CD4-positive, alpha-beta T cell treated with Interleukin-4 for 4 hours (primary cell): Measurements from ENCODE around the gene MED23.

Experiments
- DNase-seq: peaks from one replicate; pipeline ENCODE4 v3.0.0-alpha.2; 2020

The MED23 gene

DNA sequence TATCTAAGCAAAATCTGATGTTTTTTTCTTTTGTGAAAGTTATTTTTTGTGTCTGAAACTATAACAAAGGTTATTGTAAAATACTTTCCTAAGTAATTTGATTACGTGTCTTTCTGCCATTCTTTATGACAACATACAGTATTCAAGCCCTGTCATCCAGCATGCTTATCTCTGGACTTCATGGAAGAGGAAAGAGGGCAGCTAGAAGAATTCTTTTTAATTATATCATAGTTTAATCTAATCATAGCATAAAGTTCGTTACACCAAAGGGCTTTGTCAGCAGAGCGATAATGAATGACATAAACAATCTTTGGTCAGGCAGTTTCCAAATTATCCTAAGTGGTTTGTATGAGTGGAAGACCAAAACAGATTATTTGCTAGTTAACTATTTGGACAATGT is 12.5 kb upstream of the MED23 start:
- no peak for DNase-seq

DNA sequence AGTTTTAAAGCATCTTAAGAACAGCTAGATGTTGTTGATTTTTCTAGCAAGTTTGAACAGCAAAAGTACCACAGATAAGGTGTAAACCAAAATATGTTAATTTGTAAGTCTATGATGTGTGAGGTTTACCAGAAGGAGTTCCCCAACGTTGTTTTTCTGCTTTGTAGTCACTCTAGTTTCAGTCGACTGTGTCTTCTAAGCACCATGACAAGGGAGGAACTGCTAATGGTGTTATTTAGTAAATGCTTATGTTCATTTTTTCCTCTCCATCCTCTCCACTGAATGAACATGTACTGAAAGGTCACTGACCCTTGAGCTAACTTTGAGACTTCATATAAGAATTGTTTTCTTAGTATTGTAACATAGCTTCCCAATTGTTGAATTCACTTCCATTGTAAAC is 12.1 kb upstream of the MED23 start:
- DNase-seq = no peak

DNA sequence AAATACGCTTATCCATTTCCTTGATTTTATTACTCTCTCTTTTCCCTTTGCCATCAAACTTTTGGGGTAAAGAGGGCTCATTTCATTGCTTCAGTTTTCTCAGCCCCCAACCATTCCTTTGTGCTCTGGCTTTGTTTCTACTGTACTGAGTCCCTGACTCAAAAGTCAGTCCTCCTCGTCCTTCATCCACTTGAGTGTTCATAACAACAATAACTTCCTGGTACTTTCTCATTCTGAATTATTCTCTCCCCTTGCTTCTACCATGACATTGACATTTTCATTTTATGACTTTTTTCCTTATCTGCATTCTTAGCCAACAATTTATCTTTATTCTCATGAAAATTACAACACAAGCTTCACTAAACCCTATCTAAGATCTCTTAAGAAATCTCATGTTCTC is 10.0 kb upstream of the MED23 start:
- no peak for DNase-seq

DNA sequence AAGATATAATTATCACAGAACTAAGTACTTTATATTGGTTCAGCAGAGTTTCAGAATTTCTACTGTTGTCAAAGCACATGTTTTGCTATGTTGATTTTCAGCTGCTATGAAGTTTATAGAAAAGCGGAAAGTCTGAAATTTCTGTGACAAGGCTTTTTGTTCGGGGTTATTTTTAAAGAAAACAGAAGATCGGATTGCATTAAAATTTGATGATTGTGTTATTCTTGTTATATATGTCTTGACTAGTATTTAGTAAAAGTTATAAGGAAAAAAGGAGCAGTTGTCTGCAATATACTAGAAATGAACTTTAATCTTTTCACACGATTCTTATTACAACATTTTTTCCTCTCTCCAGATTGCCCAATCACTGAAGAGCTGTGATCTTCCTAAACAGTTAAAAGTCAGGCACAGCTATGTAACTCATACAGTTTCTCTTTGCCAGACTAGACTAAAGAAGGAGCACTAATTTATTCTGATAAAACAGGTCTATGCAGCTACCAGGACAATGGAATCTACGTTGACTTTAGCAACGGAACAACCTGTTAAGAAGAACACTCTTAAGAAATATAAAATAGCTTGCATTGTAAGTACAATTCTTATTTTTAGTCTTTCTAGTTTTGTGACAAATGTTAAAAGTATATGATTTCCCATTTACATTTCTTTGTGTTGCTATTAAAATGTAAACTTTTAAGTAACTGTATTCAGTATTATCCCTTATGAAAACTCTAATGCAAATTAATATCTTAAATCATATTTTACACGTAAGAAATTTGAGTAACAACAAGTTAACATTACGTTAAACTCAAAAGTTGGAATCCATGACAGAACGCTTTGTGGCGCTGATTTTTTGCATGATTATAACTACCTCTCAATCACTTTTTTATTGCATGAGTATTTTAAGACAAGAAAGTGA is 9.1 kb upstream of the MED23 start, which contains the start of gene ENPP3:
Gene ENPP3, plus strand, starts transcription at position 423 of the 913 bp plus-strand sequence. Its CDS starts 83 bp downstream, at position 506.
- DNase-seq = no peak

DNA sequence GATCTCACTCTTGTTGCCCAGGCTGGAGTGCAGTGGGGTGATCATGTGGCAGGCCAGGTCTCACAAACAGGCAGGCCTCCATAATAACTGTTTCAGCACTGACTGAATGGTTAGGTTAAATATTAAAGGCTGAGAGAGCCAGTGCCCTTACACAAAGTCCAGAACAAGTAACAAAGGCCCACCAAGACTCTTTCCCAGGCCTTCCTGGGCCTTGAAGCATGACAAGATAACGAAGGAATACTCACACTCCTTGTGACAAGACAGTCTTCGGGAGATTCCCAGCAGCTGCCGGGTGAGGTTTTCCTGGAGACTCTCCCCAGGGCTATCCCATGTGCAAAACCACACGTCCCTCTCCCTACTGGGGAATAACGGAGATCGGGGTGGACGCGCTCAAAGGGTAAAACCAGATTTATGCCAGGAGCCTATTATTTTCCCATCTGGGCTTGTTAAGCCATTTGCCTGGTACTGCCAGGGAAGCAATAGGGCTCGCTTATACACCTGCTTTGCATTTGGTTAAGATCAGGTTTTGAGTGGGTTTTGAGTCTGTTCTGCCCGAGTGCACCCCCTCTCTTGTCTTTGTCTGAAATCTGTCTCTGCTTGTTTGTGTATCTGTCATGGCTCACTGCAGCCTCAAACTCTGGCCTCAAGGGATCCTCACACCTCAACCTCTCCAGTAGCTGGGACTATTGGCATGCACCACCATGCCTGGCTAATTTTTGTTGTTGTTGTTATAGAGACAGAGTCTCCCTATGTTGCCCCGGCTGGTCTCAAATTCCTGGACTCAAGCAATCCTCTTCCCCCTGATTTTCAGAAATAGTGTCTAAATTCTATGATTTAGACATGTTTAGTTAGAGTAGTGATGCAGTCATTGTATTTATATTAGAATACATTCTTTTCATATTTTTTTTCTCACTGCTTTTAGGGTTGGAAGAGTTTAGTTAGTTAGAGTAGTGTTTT is 7.6 kb upstream of the MED23 start:
- DNase-seq = no peak

DNA sequence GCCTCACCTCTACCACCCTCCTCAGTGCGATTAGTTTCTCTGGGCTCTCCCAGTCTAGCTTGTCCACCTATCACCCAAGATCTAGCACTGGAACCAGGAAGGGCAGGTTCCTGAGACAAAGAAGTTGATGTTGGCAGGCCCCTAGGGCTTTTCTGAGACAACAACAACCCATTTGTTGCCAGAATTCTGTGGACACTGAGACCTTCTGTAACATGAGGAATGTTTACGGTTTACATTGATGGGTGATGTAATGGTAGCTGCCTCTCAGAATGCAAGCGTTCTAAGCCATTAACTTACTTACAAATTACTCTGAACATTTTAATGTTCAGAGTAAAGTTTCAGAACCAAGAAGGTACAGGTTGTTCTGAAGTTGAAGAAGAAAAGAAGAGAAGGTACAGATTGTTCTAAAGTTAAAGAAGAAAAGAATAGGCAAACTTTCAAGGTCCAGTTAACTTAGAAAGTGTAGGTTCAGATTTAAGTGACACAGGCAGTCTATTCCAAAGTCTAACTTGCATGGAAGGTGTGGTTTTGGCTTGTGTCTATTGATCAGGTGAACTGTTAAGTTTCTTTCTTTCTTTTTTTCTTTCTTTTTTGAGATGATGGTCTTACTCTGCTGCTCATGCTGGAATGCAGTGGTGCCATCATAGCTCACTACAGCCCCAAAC is 3.7 kb upstream of the MED23 start:
- DNase-seq = no peak

DNA sequence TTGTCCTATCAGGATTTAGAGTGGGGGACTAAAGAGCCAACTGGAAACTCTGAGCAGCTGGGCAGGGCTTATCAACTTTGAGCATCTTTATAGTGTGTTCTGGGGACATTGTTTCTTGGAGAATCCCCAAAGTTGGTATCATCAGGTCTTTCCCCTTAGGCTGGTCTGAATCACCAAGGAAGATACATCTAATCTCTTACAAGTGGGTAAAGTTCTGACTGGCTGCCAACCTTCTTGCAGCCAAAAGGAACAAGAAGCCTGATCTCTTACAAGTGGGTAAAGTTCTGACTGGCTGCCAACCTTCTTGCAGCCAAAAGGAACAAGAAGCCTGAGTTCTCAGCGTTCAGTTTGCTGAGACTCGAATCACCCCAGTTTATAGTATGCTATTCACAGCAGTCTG is 1.6 kb upstream of the MED23 start:
- DNase-seq = no peak

DNA sequence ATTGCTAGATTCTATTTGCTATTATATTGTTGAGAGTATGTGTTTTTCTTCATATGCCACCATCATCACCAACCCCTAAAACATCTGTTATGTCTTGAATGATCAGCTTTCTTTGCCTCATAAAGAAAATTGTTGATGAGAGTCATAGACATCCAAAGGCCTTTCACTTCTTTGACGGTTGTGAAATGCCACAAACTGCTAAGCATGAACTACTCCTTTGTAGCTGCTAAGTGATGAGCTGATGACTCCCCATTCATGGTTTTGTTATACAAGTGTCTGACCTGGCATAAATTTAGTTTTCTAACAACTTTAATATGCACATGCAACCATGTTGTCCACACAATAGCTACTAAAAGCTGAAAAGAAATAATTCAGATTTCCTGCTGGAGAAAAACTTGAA is 684 bp upstream of the MED23 start:
- DNase-seq = no peak

DNA sequence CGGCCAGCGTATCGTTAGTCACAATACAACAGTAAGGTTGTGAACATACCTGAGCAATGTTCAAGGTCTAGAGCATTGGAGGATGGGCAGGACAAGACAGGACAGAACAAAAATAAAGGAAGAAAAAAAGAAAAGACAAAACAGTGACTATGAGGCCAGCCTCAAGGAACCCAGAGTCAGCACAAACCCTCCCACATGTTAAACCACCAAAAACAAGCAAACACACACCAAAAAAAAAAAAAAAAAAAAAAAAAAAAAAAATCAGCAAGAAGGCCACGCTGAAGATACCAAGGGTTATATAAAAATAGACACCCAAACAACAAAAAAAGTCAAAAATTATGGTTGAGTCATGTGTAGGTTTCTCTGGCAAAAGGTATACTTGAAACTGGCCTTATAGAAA is 12.8 kb downstream of the MED23 start:
- no peak for DNase-seq

DNA sequence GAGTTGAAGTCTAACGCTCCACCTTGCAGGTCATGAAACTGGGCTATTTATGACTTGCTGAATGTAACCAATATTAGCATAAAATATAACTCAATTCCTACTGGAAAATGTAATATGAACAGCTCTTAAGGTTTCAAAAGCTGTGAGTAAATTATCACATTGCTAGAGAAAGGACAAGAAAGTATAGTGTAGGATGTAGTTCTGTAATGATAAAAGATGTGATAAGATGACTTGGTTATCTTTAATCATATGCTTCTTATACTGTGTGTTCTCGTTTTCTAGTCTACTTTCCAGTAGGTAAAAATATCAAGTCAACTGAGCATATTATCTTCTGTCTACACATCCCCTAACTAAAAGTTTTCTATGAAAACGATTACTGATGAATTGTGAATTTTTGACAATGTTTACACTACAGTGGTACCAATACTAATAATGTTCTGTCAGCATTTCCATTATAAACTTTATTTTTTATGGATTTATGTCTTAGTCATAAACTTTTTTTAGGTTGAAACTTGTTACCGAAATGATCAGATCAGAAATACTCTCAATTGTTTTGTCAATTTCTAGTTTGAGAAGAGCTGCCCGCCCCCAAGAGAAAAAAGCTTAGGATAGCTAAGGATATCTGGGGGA is 14.6 kb downstream of the MED23 start:
- no peak for DNase-seq

DNA sequence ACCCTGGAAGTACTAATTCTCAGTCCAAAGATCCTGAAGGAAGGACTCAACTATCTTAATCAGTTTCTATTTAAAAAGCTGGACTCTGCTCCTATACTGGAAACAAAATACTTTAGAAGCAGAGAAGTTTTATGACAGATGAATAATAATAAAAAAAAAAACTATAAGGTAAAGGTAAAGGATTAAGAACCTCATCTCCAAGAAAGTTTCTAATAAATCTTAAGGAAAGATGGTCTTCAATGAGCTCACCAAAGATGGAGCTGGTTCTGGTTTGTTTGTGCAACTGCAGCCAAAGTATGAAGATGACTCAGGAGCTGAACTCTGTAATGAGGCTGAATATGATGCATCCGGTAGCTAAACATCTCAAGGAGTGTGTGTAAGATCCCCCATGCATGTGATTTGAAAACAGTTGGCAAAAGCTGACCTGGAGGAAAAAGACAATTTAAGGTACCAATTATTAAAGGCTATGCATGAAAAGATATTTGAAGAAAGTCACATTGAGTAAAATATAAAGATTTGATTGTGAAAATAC is 25.2 kb downstream of the MED23 start:
- no peak for DNase-seq

DNA sequence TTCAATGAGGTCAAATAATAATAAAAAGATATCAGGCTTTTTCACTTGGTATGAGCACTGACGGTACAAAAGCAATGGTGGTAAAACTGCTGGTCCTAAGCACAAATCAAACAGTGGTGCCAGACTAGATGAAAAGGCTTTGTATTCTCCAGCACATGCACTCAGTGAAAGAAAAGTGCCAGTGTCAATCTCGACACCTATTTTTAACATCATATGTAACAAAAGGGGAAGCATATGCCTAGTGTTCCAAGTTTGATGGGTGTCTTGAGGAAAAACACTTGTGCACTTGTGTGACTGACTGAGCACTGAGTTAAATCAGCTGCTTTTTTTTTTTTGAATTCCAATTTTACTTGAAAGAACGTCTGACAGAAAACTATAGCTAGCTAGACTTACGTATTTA is 27.3 kb downstream of the MED23 start:
- DNase-seq = no peak

DNA sequence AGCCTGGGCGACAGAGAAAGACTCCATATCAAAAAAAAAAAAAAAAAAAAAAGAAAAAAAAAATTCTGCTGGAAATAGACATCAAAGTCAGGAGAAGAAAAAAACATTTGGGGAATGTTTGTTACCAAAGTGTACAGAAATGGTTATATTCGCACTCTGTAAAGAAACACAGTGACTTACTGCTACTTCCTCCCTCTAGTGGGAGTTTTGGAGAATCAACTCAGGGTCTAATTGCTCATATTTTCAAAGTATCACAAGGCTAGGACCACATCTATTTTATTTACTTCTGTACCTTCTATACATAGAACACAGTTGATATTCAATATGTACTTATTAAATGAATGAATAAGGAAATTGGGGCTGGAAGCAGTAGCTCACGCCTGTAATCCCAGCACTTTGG is 30.6 kb downstream of the MED23 start:
- DNase-seq = no peak

DNA sequence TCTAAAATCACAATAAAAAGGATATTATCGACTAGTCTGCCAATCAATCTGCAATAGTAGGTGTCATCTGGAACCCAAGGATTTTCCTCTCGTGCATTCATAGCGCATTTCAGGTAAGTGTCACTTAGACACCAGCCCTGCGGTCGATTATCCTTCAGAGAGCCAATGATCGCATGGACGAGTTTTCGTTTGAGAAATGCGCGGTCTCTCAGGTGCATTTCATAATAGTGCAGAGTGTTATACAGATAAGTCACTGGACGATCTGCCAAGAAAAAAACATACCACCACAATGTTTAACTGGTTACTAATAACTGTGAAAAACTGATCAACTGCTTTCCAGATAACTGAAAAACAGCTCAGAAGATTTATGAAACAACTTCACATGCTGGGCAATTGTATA is 34.0 kb downstream of the MED23 start:
- DNase-seq = no peak

DNA sequence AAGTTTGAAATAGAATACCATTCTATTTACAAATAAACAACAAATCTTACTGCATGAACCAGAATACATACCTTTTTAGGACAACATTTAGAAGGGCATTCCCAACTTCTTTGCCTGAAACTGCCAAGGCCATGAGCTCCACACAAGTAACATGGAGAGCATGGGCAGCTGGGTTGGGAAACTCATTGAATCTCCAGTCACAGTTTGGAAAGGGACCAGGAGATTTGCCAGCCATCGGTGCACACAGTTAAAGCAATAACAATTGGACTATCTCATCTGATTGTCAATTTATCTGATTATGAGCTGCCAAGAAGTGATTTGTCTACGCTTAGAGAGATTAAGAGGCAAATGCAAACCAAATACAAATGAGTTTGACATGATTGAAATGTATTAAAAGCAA is 35.1 kb downstream of the MED23 start:
- no peak for DNase-seq

DNA sequence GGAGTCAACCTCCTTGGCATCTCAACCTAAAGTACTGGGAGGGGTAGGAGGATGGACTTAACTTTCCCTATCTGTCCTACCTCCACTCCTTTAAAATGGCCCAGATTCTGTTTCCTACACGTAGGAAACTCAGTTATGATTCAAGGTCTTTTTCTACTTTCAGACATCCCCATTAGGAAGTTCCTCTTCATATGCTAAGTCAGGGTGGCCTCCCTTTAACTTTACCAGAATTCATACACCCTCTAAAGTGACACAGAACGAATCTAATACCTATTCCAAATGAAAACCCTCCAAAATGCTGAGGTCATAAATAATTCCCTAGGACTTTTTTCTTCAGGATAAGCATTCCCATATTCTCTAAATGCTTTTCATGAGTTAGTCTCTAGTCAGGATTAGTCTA is 39.4 kb downstream of the MED23 start:
- DNase-seq = no peak

DNA sequence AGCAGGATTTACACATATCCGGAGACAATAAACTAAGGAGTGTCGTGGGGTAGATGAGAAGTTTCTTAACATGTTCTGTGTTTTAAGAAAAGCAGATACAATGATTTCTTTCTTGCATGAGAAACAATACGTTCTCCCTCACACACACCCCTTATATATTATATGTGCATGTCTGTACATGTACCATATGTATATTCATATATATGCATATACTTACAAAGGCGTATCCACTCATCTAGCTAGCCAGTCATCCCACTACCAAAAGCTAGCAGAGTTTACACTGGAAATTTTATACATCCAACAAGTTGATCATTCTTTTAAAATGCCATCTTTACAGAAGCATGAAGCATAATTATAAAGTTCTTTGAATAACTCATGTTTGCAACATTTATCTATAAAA is 40.1 kb downstream of the MED23 start:
- no peak for DNase-seq

DNA sequence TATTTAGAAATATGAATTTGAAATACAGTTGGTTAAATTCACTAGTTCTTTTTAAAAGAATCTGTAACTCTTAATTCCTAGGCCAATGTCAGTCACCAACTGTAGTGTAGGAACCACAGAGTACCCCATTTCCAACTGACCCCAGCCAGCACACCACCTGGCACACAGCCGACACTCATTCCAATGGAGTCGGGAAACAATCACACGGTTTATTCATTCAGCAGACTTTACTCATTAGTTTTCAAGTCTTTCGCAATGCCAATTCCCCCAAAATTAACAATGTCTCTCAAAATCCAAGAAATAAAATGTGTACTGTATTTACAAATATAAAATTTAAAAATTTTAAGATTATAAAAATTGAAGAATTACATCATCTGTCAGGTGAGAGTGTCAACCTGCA is 41.5 kb downstream of the MED23 start:
- DNase-seq = no peak

DNA sequence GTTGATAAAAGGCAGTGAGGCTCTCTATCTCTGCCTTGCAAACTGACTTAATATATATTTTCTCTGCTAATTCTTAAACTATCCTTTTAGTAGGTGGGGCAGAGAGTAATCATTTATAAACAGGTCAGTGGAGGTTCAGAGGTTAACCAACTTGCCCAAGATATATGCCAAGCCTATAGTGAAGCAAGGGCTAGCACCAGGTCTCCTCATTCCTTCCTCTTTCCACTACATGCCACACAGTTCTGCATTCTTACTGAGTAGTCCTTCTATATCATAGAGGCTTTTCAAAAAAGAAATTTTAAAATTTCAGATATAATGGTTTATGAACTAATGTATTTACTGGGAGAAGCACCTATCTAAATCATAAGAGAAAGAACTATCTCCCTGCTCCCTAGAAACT is 46.5 kb downstream of the MED23 start:
- DNase-seq = no peak

DNA sequence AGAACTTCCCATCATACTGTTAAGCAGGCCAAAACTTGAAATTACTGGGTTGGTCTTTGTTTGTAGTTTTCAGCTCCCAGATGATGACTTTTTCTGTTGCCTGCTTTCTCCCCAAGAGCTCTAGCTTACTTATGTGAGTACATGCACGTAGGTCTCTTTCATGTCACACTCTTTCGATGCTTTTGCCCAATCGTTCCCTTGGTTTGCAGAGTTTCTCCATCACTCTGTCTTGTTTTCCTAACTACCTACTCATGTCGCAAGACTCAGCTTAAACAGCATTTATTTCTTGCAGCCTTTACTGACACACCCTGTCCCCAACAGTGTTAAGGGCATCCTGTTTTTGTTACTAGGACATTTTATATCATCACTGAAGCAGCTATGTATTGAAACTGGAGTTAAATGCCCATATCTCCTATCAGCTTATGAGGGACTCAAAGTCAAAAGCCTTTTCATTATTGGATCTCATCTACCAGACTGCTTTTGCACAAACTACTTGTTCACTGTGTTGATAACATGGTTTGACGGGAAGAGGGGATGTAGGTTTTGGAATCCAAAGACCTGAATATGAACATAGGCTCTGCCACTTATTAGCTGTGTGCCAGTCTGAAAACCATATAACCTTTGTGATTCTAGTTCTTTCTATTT is 52.1 kb downstream of the MED23 start:
- DNase-seq = no peak

DNA sequence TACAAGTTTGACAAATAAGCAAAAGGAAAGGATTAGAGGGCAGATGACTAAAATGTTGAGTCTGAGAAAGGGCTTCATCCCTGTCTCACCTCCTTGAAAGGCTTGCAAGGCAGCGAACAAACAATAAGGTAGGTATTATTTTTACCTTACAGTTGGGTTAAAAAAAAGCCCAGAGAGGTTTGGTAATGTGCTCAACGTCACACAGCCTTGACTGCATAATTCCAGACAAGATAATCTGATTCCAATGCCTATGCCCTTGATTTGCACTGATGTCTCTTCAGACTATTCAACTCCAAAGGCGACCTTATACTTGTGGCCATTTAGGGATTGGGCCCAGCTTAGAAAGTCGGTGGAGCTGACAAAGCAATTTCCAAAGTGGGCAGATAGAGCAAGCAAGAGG is 53.4 kb downstream of the MED23 start:
- no peak for DNase-seq

DNA sequence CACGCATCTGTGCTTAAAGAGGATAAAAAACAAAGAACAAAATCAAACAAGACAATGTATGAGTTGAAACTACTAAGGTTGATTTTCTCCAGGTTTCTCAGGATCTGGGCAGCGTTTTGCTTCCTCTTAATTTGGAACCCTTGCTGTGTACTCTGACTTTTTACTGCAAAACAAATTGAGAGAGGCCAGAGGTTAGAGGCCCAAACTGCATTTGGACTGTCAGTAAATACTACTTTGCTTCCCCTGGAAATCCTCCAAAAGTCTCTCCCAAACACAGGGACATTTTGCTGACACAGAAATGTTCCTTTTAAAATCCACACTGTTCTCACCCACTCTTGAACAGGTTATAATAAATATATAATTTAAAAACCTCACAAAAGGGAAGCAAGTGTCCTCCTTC is 53.9 kb downstream of the MED23 start:
- DNase-seq = no peak
